HG03139 (cell line): Measurements from ENCODE around the gene JAK1.

Experiments
- ATAC-seq: cut with Tn5 transposase; IDR thresholded peaks from one replicate; pipeline ENCODE4 v1.9.1; 2021; ENCODE audit not compliant: unreplicated experiment

JAK1 gene

DNA sequence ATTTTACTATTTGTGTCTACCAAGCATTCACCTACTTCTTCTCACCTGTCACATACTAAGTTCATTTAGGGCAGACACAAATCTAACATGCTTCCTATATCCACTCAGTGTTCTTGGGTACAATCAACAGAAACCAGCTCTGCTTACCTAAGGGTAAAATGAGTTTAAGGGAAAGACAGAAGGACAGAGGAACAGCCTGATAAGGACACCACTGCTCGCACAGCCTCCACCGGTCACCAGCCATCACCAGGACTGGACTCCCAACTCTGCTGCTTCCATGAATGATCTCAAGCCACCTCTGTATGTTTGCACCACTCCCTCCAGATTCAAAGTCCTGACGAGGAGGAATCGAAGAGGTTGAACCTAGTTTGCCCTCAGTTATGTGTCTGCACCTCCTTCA lies 72.4 kb downstream of the JAK1 start:
- ATAC-seq, result no peak

DNA sequence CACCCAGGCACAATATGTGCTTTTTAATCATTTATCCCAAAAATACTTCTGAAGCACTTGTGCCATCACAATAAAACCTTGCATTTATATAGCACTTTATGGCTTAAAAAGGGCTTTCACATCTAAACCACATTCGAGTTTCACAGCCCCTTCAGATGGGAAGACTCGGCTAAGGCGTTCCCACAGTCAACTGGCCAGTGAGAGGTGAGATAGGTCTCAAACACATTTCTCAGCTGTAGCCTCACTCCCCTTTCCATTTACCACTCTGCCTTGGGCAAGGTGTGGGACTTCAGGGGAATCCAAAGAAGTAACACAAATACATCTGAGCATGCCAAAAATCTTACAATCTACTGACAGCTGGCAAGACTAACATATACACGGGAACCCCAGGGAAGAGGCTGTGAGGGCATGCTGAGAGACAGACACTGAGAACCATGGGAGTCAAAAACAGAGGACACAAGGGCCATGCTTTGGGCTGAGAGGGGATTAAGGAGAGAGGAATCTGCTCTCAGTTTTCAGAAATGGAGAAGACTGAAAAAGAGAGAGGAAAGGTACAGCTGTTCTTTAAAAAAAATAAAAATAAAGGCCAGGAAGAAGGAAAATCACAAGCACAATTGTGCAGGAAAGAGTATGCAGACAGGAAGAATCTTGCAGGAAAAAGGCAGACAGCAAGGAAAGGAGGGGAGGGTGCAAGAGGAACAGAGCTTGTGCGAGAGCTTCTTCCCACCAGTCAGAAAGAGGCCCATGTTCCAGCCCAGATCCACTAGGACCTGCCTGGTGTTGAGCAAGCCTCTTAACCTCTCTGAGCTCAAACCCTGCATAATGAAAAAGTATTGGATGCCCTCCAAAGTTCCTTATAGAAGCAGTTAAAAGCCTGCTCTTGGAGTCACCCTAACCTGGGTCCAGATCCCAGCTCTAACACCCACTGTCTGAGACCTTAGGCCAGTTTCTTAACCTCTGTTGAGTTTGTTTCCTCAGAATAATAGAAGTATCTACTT lies 73.5 kb downstream of the JAK1 start:
- ATAC-seq, result no peak

DNA sequence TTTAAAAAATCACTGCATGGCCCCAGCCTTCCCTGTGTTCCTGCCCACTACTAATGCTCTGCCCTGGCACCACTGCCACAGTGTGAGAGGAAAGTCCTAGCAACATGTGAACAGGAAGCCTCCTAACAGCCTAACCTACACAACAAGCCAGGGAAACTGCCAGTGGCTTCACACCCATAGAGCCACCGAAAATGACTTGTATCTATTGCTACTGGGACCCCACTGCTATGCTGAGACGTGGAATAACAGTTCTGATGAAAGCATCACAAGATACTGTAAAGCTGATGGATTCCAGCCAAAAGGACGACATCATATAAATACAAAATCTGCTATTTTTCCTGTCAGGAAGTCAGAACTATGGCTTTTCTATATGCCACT lies 74.9 kb downstream of the JAK1 start:
- no peak for ATAC-seq

- no peak for ATAC-seq
Observed at GRCh38 chr1:64890699-64891447, 75.5 kb downstream of the JAK1 start.

DNA sequence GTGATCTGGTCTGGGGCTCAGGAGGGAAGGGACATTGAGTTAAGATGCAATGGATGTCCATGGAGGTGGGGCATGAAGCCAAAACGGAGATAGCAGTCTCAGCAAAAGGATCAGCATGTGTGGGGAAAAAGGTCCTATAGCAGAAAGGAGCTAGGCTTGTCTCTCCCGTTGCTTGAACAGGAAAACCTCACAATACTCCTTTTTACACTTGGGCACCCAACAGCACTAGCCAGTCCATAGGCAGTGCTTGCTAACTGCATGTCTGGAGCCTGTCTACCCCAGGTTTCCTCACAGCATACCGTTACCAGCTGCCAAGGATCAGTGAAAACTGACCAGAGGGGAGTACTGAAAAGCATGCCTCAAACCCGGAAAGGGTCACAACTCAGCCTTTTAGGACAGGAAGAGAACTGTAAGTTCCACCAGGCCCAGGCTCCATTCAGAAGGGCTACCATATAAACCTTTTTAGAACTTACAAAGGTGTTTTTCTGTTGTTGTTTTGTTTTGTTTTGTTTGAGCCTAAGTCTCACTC lies 78.6 kb downstream of the JAK1 start:
- ATAC-seq, result no peak

DNA sequence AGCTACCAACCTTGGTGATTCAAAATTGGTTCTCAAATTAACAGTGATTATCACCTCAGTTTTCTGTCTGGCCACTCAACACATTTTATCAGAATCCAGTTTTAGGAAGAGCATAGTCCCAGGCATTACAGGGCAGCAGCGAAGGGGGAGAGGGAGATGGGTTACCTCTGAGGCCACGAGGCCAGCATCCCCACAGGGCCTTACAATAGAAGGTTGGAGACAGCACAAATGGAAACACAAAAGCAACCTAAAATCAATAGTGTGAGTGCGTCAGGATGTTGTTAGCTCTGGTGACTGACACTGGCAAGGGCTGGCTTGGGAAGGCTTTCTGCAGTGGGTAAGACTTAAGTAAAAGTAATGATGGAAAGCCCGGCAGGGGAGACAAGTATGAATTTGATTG lies 79.5 kb downstream of the JAK1 start:
- ATAC-seq, result no peak

GRCh38 chr1:64885648-64886047 lies 80.7 kb downstream of the JAK1 start:
- no peak for ATAC-seq

GRCh38 chr1:64884261-64885040 lies 81.9 kb downstream of the JAK1 start:
- ATAC-seq, result no peak

- ATAC-seq, result peak; percentile 75
Observed at GRCh38 chr1:64882574-64883255, 83.6 kb downstream of the JAK1 start.

- ATAC-seq, result no peak
Observed at GRCh38 chr1:64881281-64881680, 85.1 kb downstream of the JAK1 start.

GRCh38 chr1:64880449-64880848 lies 85.9 kb downstream of the JAK1 start:
- ATAC-seq, result no peak

GRCh38 chr1:64878931-64879611 lies 87.3 kb downstream of the JAK1 start:
- ATAC-seq, result no peak

- no peak for ATAC-seq
Observed at GRCh38 chr1:64878090-64878489, 88.3 kb downstream of the JAK1 start.

GRCh38 chr1:64877598-64877997 lies 88.8 kb downstream of the JAK1 start:
- ATAC-seq, result no peak

DNA sequence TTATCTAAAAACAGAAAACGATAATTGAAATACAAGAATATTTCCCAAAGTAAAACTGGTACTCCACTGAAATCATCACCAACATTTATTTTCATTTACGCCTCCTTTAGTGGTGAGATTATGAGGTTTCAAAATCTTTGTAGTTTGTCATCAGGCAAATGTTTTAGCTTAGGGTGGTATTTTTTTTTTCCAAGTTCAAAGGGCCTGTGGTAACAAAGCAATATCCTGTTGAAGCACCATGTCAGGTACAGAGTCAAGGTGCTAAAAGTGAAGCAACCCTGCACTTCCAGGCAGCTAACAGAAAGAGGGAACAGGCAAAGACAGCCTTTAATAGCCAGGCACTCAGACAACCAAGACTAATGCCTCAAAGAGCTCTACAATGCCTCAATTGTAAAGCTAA lies 89.2 kb downstream of the JAK1 start:
- ATAC-seq, result no peak

DNA sequence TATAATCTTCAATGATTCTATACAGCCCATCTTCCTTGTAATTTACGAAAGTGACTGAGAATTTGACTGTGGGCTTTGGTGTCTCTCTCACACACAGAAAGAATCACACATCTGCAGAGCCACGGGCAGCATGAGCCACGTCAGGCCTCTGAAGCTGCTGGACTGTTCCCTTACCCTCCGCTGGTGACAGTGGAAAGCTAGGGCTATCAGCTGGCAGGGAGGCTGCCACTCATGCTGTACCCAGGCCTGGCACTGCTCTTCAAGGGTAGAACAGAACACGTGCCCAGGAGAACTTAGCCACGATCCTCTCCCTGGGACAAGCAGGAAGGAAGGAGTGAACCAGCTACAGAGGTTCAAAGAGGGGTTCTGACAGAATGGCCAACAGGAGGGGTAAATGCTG lies 90.7 kb downstream of the JAK1 start:
- ATAC-seq, result no peak

GRCh38 chr1:64875101-64875500 lies 91.2 kb downstream of the JAK1 start:
- no peak for ATAC-seq

GRCh38 chr1:64874666-64875065 lies 91.7 kb downstream of the JAK1 start:
- ATAC-seq, result no peak

GRCh38 chr1:64873576-64873975 lies 92.8 kb downstream of the JAK1 start:
- ATAC-seq, result no peak

DNA sequence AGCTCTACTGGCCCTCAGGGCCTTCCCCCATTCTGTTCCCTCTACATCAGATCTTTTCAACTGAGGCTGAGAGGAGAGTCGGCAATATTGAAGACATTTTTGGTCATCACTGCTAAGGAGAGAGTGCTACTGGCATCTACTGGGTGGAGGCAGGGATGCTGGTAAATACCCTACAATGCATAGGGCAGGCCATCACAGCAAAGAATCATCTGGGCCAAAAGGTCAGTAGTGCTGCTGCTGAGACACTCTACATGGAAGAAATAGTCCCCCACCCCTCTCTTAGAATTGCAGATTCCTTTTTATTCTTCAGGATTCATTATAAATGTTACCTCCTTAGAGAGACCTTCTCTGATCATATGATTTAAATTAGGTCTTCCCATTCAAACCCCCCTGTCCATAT lies 94.3 kb downstream of the JAK1 start:
- no peak for ATAC-seq
